NT2/D1 (cell line): ENCODE results near the gene MAPK9.

Experiments used
- SUZ12 ChIP-seq: IDR thresholded peaks from 2 replicates; pipeline ENCODE4 v1.6.1; 2011; ENCODE audit not compliant: insufficient read length, insufficient read depth; ENCODE audit errors: extremely low read depth
- ZNF274 ChIP-seq: IDR thresholded peaks from 2 replicates; pipeline ENCODE4 v1.6.1; 2011; ENCODE audit warnings: mild to moderate bottlenecking, low read depth, low read length

- TF ChIP-seq SUZ12 = no peak
- TF ChIP-seq ZNF274 = no peak
Observed at GRCh38 chr5:180208435-180209081, 83.3 kb downstream of the MAPK9 start.
